ENCODE data around the gene GARIN5A.
A peak's percentile ranks its signal among the peaks of the same experiment; 100 is the strongest.

GARIN5A gene

DNA sequence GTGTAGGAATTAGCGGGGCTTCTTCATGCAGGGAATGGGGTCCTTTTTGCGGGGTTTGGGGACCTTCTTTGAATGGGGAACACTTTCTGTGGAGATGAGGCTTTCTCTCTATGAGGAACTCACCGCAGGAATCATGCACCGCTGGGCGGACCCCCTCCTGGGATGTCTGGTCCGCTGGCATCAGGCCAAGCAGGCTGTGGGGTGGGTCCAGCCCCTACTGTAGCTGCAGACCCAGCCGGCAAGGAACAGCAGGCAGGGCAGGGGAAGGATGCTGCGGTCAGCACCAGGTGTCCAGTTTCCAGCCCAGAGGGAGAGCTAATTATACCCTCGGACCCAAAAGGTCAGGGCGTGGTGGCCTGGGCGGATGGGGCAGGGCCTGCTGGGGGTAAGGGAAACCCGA, 42.1 kb downstream of the GARIN5A start:
- DNase-seq (ENCODE audit: low read depth in 2 of 2): no peak

DNA sequence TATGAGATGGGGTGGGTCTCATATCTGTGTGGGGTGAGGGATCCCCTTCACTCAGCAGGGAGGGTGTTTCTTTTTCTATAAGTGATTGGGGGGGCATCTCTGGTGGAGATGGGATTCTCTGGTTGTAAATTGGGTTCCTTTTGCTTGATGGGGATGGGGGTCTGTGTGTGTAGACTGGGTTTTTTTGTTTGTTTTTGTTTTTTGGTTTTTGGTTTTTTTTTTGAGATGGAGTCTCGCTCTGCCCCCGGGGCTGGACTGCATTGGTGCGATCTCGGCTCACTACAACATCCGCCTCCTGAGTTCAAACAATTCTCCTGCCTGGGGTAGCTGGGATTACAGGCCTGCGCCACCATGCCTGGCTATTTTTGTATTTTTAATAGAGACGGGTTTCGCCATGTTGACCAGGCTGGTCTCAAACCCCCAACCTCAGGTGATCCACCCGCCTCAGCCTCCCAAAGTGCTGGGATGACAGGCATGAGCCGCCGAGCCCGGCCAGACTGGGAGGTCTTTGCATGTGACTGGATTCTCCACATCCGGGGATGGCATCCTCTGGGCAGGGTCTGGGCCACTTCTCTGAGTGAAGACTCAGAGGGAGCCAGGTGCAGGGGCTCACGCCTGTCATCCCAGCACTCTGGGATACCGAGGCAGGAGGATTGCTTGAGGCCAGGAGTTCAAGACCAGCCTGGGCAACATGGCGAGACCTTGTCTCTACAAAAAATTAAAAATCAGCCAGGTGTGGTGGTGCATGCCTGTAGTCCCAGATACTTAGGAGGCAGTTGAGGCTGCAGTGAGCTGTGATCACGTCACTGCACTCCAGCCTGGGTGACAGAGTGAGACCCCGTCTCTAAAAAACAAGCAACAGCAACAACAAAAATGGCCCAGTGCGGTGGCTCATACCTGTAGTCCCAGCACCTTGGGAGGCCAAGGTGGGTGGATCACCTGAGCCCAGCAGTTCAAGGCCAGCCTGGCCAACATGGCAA, 43.2 kb downstream of the GARIN5A start:
- DNase-seq (ENCODE audit: low read depth in 2 of 2): no peak

DNA sequence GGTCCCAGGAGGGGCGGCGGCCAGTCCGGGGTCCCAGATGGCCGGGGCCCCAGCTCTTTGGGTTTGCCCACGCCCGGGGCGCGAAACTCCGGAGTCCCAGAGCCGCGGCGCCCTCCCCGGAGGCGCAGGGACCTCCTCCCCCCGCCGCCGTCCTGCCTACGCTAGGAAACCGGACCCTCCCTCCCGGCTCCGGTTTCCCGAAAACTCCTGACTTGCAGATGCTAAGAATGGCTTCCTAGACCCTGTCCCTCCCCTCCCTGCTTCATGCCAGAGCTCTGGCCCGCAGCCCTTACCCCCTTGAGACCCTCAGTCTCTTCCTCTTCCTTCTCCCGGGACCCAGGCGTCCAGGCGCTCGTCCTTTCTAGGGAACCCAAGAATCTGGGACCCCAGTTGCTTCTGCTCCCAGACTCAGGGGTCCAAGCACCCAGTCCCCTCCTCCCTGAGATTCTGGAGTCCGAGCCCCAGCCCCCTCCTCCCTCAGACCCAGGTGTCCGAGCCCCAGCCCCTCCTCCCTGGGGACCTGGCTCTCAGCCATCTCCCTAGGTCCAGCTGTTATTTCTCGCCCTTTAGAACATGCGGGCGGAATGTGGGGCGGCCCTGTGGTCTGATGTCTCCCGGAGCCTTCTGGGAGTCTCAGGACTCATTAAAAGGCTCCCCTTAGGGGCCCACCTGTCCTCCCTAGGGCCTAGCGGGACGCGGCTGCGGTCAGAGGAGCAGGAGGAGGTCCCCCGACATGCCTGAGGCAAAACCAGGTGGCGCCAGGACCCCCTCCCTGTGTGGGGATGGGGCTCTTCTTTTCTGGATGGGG, 44.2 kb downstream of the GARIN5A start, which contains the start of gene MYBPC2:
MYBPC2 (plus strand) TSS at position 672 of the 808 bp plus-strand sequence; CDS start at position 734, 62 bp downstream.
- DNase-seq (ENCODE audit: low read depth in 2 of 2): no peak

DNA sequence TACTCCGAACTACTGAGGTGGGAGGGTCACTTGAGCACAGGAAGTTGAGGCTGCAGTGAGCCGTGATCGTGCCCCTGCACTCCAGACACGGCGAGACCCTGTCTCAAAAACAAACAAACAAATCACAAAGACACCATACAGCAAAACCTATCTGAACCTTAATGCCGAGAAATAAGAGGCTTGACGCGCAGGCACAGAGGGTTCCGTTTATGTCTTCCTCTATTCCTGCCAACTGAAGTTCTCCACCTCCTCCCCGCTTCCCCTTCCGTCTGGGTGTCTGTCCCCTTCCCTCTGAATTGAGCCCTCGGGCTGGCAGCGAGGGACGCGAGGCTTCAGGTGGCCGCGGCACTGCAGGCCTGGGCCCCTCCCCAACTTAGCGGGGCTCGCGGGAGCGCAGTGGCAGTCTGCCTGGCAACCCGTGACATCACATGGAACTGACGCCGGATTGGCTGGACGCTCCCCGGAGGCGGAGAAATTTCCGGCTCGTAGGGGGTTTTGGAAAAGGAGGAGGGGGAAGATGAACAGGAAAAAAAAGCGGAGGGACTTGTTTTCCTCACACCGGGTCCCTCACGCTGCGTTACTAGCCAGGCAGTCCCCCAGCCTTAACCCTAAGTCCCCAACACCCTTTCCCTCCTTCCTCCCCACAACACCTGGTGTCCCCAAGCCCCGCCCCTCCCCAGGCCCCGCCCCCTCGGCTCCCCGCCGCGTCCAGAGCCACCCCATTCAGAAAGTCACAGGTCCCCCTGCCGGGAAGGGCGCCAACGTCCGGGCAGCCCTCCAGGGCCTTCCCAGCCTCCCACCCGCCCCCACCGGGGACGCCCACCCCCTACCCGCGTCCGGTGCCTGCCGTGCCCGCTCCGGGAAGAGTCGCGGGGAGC, 45.1 kb downstream of the GARIN5A start:
- peak; percentile 75 to 79 for DNase-seq (ENCODE audit: low read depth in 2 of 2)

GRCh38 chr19:50430888-50431342, 45.7 kb downstream of the GARIN5A start:
- DNase-seq (ENCODE audit: low read depth in 2 of 2): no peak

DNA sequence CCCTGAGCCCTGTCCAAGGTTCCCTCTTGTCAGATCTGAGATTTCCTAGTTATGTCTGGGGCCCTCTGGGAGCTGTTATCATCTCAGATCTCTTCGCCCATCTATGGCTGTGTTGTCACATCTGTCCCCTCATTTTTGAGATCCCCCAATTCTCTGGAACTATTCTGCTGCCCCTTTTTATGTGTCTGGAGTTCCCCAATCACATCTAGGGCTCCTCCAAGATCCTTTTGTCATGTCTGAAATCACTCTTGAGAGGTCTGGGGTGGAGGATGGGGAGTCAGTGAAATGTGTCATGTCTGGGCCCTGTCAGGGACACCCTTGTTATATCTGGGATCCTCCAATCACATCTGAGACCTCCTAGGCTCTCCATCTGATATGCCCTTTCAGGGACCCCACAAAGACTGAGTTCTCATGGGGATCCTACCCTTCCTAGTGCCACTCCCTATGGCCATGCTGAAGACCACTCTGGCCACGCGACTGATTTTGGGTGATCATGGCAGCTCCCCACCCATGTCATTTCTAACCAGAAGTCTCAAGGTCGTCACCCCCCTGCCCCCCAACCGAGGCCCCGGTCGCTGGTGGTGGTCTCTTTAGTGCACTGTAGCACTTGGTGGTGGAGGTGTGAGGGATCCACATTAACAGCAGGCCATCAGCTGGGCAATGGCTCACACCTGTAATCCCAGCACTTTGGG, 47.7 kb downstream of the GARIN5A start:
- no peak for DNase-seq (ENCODE audit: low read depth in 2 of 2)

DNA sequence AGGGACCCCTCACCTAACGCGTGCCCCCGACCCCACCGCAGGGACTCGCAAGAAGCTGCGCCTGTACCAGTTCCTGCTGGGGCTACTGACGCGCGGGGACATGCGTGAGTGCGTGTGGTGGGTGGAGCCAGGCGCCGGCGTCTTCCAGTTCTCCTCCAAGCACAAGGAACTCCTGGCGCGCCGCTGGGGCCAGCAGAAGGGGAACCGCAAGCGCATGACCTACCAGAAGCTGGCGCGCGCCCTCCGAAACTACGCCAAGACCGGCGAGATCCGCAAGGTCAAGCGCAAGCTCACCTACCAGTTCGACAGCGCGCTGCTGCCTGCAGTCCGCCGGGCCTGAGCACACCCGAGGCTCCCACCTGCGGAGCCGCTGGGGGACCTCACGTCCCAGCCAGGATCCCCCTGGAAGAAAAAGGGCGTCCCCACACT, 48.6 kb downstream of the GARIN5A start:
- no peak for DNase-seq (ENCODE audit: low read depth in 2 of 2)

GRCh38 chr19:50427318-50427925, 49.2 kb downstream of the GARIN5A start:
- DNase-seq (ENCODE audit: low read depth in 2 of 2): no peak

GRCh38 chr19:50425581-50425980, 51.1 kb downstream of the GARIN5A start:
- DNase-seq (ENCODE audit: low read depth in 2 of 2): no peak

DNA sequence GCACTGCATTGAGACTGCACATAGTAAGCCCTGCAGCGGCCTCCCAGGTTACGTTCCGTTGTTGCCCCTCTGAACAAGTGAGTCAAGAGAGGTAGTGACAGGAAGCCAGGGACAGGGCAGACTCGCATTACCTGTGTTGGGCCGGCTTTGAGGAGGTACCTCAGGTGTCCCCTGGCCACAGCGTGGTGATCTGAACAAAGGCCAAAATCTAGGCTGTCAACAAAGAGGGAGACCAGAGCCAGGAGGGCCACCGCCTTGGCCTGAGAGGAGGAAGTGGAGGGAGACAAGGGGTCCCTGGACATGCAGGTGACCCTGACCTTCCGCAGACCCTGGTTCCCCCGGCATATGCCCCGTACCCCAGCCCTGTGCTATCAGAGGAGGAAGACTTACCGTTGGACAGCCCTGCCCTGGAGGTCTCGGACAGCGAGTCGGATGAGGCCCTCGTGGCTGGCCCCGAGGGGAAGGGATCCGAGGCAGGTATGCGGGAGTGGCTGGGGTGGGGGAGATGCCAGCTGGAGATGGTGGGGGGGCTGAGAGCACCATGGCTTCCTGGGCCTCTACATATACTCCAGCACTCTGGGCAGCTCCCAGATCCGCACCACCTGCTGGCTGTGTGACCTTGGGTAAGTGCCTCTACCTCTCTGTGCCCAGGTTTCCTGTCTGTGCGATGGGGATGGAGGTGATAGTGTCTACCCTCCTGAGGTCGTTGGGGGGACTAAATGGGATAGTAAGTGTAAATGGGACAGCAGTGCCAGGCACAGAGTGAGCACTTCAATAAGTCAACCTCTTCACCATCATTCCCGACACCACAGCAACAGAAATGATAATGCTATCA, 53.2 kb downstream of the GARIN5A start:
- DNase-seq (ENCODE audit: low read depth in 2 of 2): no peak

DNA sequence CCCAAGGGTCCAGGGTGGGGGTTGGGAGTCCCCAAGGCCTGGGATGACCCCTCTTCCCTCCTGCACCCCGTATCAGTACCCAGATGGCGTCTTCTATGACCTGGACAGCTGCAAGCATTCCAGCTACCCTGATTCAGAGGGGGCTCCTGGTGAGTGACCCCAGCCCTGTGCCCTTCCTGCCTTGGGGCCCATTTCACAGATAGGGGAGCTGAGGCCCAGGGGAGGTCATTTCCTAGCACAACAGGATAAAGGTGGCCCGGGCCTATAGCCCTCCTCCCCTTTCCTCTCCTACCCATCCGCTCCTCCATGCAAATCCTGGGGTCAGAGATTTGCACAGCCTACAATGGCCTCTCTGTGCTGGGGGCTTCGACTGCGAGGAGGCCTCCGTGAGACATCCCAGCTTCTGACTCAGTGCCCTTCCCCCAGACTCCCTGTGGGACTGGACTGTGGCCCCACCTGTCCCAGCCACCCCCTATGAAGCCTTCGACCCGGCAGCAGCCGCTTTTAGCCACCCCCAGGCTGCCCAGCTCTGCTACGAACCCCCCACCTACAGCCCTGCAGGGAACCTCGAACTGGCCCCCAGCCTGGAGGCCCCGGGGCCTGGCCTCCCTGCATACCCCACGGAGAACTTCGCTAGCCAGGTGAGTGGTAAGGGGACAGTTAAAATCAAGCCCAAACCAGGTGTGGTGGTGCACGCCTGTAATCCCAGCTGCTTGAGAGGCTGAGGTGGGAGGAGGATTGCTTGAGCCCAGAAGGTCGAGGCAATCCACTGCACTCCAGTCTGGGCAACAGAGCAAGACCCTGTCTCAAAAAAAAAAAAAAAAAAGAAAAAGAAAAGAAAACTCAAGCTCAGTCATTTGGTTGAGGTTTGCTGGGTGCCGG, 54.0 kb downstream of the GARIN5A start:
- no peak for DNase-seq (ENCODE audit: low read depth in 2 of 2)

DNA sequence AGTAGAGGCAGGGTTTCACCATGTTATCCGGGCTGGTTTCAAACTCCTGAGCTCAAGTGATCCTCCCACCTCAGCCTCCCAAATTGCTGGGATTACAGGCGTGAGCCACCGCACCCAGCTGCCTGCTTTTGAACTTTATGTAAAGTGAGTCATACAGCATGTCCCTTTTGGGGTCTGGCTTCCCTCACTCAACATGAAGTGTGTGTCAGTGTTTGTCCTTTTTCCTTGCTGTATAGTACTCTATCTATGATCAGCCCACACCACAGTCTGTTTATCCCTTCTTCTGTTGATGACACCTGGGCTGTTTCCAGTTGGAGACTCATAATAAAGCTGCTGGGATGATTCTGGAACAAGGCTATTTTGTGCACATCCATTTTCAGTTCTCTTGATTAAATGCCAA, 55.8 kb downstream of the GARIN5A start:
- DNase-seq (ENCODE audit: low read depth in 2 of 2): no peak

DNA sequence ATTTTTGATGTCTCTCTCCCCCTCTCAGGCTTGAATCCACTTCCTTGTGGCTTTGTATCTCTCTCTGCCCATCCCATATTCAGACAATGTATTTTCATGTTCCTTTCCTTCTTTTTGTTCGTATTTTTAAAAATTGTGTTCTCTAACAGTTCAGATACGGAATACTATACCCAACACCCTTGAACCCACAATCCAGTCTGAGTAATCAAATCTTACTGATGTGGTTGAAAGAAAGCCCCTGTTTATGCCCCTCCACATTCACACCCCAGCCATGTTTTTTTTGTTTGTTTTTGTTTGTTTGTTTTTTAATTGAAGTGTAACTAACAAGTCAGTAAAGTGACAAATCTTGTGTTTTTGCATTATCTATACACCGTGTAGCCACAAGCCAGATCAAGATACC, 56.5 kb downstream of the GARIN5A start:
- DNase-seq (ENCODE audit: low read depth in 2 of 2): no peak

DNA sequence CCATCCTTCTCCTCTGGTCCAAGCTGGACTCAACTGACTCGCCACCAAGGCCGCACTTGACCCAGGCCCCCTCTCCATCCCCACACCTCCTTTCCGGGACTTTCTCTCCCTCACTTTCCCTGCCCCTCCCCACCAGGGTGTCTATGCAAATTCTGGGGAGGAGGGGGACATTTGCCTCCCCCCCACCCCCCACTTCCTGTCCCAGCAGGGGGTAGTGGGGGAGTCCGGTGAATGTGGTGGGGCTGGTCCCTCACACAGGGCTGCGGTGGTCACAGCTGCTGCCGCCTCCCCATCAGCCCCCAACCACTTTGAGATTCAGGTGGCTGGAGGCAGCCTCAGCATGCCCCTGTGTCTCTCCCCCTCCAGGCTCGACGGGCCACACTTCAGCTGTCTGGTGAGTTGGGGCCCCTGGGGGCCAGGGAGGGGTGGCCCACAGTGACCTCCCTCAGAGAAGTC, 57.0 kb downstream of the GARIN5A start:
- DNase-seq (ENCODE audit: low read depth in 2 of 2): no peak

DNA sequence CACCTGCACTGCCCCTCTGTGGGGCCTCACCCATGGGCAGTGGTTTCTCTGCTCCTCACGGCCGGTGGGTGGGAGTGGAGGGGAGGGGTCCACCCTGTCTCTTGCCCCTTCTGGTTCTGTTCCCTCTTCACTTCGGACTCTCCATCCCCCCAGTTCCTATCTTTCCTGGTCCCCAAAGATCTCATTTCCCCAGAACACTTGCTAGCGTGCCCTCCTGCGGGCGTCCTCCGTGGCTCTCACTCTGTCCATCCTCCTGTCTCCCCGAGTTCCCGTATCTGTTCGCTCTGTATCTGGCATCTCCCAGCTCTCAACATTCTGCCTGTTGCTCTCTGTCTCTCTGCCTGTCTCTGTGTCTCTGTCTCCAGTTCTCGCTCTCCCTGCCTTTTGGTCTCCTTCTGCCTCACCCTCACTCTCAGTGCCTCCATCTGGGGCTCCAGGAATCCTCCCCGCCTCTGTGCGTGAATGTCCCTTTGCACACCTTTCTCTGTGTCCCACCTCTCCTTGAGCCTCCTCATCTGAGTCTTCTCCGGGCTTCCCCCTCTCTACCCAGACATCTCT, 57.5 kb downstream of the GARIN5A start:
- DNase-seq (ENCODE audit: low read depth in 2 of 2): no peak

GRCh38 chr19:50418176-50419021, 58.2 kb downstream of the GARIN5A start, which contains the start of gene SPIB:
TSS of gene SPIB (plus strand) at chr19:50418938. CDS start at chr19:50418963, 25 bp downstream.
- no peak for DNase-seq (ENCODE audit: low read depth in 2 of 2)

All from stimulated activated CD4-positive, alpha-beta T cell treated with anti-CD3 and anti-CD28 coated beads, Interleukin-12 subunit alpha, Interleukin-12 subunit beta, amount 100 ng/mL, for 24 hours (primary cell).